ENCODE data around the gene WWC2.
"Not testable (repeated sequence)": the region's sequence is repeated elsewhere in the genome, so short reads cannot be mapped to it uniquely, and the experiment has no call there.

Gene WWC2

DNA sequence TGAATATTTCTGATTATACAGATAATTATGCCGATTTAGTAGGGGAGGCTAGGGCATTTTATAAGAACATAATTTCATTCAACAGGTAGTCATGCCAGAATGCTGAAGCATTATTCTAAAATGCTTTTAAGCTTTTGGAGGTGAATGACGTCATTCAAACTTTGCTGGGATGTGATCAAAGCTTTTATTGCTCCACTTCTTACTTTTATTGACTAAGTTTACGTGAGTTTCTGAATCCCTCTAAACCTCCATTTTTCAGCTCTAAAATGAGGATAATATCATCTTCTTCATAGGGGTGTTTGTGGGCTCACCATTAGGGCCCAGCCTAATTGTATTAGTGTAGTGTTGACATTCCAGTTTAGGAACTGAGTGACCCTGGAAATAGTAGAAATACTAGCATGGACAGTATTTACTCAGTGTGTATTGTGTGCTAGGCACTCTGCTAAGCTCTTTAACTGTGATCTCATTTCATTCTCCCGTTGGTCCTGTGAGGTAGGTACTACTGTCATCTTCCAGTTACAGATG, 3.0 kb downstream of the WWC2 start:
- DNase-seq = no peak

DNA sequence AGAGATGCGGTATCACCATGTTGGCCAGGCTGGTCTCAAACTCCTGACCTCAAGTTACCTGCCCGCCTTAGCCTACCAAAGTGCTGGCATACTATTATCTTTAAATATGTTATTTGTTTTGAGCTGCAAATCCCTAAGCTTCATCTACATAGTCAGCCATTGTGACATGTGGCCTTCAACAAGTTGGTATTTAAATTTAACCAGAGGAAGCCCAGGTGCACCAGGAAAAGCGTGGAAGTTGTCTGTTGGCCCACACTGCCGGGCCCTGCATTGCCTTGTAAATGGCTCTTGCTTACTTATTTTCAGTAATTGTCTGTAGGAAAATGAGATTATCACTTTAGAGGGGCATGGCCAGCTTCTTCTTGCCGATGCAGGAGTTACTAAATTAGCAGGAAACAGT, 6.0 kb downstream of the WWC2 start:
- DNase-seq = no peak

DNA sequence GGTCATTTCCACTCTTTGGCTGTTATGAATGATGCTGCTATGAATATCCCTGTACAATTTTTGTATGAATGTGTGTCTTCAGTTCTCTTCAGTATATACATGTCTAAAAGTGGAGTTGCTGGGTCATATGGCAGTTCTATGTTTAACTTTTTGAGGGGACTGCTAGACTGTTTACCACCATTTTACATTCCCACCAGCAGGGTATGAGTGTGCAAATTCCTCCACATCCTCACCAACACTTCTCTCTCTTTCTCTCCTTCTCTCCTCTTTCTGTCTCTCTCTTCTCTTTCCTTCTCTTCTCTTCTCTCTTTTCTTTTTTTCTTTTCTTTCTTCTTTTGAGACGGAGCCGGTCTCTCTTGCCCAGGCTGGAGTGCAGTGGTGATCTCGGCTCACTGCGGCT, 7.8 kb downstream of the WWC2 start:
- DNase-seq = no peak

DNA sequence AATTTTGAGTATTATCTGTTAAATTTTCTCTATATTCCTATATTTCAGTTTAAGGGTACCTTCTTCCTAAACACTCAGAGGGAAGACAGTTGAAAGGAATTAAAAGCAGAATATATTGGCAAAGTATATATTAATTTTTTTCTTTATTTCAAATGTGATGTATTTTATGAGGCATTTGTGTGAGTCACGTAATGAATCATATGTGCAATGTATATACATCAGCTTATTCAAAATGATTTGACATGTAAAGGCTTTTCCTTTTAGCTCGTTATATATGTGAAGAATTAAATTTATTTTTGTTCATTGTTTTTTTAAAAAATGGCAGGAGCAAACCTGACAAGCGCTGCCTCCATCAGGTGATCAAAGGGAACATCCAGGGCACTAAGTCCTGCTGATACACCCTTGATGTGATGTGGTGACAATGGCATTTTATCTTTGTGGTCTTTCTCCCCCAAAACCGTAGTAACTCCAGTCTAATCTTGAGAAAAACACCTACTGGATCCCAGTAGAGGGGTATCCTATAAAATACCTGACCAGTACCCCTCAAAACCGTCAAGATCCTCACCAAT, 8.9 kb downstream of the WWC2 start:
- DNase-seq = no peak

DNA sequence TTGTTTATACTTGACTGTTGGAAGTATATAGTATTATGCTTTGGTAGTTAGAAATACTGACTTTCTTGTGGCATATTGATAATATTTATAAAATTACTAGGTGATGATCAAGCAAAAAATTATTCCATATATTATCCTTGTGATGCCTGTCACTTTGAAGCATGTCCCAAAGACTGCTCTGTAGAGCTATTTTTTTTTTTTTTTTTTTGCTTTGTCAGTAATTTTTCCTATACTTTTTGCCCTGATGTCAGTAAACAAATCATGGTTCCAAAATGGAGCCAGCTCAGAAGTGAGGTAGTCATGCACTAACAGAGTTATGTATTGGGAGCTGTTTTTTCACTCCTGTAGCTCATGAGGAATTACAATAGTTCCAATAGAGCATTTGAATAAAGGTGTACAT, 11.2 kb downstream of the WWC2 start:
- no peak for DNase-seq

DNA sequence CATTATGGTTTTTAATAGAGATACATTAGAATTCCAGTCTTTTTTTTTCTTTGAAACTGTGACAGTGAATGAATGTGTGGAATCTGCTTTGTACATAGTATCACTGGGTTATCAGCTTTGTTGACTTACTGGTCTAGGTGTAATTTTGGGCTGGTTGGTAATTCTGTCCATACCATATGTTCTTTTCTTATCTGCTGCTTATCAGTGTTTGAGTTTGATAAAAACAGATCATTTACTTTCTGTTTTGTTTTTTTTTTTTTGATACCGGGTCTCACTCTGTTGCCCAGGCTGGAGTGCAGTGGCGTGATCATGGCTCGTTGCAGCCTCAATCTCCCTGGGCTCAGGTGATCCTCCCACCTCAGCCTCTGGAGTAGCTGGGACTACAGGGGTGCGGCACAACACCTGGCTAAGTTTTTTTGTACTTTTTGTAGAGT, 12.4 kb downstream of the WWC2 start:
- no peak for DNase-seq

DNA sequence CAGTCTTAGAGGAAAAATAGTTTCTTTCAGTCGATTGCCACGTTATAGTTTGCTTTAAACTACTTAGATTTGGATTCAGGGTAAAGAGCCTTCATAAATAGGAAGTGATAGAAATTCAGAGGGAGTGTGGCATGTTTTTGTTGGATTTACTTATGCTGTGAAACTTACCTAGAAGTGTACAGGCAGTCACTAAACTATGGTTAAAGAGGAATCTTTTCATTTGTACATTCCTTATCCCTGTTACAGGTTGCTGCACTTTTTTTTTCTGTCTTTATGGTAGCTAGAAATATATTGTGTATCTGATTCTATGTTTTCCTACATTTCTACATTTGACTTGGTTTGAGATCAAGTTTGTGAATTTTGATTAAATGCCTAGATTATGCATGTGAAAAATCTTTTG, 19.1 kb downstream of the WWC2 start:
- DNase-seq = no peak

DNA sequence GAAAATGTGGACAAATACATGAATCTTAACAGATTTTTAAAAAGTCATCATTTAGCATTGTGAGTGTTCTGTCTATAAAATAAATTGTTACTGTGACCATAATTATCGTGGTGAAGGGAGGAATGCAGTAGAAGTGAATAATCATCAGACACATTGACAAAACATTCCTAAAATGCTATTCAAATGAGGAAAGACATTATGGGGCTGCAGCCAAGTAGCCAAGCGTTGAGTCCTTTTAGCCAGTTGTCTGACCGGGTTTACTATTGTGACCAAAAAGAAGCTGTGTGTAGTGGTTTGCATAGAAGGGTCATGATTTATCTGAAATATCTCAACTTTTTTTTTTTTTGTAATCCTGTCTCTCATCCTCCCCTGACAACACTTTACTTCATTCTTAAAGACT, 19.5 kb downstream of the WWC2 start:
- DNase-seq = no peak

DNA sequence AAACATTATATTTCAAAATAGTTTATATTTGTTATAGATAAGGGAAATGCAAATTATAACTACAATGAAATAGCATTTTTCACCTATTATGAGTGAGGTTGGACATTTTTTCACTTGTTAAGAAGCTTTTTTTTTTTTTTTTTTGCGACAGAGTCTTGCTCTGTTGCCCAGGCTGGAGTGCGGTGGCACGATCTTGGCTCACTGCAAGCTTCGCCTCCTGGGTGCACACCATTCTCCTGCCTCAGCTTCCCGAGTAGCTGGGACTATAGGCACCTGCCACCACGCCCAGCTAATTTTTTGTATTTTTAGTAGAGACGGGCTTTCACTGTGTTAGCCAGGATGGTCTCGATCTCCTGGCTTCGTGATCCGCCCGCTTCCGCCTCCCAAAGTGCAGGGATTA, 22.6 kb downstream of the WWC2 start:
- DNase-seq = not testable (repeated sequence)

DNA sequence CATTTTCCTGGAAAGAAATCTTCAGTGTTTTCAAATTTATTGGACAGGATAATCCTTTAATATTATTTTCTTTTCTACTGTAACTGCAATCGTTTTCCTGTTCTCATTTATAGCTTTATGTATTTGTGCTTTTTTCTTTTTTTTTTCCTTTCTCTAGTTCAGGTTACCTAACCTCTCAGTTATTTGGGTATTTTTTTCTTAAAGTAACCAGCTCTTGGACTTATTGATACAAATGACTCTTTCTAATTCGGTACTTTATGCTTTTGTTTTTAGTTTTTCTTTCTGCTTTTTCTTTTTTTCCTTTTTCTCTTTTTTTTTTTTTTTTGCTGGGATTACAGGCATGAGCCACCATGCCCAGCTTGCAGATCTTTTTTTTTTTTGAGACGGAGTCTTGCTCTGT, 25.2 kb downstream of the WWC2 start:
- DNase-seq = no peak

DNA sequence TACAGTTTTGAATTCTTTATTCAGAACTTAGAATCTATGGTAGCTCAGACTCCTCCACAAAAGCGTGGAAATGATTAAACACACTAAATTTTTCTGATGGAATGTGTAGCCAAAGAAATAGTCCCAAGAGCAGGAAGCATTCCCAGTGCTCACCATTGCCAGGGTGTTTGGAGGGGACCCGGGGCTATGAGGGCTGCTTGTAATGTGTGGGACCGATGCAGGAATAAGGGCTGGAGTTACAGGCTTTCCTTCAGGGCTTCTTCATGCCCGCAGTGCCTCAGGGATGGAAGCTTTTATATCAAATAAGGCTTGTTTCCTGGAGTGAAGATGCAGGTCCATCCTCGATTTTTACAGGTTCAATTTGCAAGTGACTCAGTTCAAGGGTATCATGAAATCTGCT, 25.8 kb downstream of the WWC2 start:
- no peak for DNase-seq

DNA sequence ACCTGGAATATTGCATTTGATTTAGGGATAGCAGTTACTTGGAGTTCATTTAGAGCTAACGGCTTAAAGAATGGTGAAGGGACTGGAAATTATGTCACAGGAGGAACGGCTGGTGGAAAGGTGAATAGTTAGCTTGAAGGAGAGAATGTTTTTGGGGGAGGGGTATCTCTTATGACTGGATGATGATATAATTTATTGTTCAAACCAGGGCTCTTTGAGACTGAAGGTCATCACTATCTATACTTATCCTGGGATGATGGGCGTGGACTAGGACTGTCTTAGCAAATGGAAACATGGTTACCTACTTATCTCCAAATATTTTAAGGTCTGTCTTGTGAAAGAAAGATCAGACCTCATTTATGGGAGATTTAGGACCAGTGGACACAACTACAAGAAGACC, 30.1 kb downstream of the WWC2 start:
- no peak for DNase-seq

DNA sequence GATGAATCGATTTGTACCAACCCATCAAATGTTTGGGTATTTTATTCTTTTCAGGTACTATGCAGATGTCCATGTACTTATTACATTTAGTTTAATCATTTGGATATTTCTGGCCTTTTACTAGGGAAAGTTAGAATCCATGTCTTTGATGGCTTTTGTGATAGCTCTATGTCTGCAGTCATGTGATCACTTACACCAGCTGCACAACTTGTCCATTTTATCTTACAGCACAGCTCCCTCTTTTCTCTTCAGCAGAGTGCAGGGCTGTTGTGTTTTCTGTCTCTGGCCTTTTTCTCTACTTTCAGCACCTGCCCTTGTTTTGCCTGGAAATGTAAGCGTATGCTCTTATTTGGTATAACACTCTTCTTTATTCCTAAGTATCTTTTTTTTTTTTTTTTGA, 30.6 kb downstream of the WWC2 start:
- no peak for DNase-seq

DNA sequence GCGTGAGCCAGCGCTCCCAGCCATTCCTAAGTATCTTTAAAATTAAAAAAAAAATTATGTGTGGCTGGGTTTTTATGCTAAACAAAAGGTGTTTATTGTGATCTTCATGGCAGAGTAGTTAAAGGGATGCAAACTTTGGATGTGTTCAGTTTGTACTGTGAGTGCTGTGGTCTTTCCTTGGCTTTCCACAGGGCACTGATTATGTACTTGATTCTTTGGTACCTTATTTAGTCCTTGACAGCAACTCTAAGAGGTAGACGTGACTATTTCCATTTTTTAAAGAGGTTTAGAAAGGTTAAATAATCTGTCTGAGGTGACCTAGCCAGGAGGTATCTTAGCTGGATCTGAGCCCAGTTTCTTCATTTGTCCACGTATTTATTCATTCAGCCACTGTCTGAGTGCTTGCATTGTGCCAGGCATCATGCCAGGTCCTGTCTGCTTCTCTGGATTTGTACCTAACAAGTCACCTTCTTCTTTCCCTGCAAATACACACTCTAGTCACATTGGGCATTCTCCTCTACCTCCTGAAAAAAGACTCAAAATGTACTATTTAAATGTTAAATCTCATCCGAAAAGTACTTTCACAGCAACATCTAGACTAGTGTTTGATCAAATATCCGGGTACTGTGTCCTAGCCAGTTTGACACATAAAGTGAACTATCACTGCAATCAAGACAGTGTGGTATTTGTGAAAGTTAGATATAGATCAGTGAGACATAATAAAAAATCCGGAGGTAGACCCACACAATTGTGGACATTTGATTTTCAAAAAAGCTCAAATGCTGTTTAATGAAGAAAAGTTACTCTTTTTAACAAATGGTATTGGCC, 31.5 kb downstream of the WWC2 start:
- DNase-seq = no peak

DNA sequence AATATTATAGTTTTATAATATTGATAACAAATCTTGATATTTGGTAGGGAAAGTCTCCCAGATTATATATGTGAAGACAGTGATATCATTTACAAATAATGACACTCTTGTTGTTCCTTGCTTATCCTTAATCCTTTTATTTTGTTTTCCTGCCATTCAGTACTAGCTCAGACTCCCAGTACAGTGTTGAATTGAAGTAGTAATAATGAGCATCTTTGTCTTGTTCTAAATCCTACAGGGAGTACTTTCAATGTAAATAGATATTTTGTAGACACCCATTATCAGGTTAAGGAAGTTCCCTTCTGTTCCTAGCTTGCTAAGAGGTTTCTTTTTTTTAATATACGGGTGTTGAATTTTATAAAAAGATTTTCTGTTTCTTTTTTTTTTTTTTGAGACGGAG, 33.0 kb downstream of the WWC2 start:
- DNase-seq = no peak

DNA sequence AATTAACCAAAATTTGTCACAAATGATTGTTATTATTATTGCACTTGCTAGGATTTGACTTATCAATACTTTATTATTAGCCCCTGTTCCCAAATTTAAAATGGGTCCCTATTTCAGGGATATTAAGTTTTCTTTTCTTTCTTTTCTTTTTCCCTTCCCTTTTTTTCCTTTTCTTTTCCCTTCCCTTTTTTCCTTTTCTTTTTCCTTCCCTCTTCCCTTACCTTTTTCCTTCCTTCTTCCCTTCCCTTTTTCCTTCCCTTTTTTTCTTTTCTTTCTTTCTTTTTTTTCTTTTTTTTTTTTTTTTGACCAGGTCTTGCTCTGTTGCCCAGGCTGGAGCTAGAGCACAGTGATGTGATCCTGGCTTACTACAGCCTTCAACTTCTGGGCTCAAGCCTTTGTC, 33.8 kb downstream of the WWC2 start:
- DNase-seq = no peak

DNA sequence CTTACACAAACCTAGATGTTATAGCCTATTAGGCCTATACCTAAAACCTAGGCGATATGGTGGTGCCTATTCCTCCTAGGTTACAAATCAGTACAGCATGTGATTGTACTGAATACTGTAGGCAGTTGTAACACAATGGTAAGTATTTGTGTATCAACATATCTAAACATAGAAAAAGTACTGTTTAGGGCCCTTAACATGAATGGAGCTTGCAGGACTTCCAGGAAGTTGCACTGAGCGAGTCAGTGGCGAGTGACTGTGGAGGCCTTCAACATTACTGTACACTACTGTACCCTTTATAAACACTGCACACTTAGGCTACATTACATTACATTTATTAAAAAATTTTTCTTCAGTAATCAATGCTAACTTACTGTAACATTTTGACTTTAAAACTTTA, 37.8 kb downstream of the WWC2 start:
- DNase-seq = no peak

DNA sequence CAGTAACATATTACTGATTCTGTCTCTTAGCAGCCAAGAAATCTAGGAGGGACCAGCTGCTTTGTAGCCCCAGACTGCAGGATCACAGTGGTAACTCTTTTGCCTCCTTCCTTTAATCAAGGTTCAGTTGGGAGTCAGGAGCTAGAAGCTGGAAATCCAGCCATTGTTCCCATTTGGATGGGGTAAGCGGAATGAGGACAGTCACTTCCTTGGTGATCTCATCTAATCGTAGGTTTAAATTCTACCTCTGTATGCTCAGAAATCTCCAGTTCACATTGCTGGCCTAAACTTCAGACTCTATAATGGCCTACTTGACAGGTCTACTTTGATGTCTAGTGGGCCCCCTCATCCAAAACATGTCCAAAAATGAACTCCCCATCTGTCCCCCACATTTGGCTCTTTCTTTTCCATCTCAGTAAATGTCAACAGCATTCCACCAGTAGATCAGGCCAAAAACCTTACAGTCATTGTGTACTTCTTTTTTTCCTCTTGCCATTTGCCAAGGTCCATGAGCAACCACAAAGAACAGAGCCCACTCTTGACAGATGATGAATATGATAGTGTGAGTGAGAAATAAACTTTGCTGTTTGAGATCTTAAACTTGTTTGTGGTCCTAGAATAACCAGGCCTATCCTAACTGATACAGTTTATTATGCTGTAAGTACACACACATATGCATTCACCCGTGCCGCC, 40.1 kb downstream of the WWC2 start:
- no peak for DNase-seq

DNA sequence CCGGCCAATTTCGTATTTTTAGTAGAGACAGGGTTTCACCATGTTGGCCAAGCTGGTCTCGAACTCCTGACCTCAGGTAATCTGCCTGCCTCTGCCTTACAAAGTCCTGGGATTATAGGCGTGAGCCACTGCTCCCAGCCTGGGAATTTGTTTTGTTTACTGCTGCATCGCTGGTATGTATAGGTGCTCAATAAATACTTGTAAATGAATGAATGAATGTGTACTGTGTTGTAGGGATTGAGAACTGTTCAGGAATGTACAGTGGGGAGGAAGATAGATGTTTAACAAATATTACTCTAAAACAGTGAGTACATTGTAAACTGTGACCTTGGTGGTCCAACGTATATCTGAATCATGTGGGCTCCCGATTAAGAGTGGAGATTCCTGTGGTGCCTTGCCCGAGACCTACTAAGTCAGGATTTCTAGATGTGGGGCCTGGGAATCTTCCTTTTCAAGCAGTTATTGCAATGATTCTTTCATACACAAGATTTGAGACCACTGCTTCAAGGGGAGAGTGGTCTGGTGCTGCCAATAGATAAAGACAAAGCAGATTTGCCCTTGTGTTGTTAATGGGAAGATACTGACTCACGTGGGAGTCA, 41.0 kb downstream of the WWC2 start:
- no peak for DNase-seq

DNA sequence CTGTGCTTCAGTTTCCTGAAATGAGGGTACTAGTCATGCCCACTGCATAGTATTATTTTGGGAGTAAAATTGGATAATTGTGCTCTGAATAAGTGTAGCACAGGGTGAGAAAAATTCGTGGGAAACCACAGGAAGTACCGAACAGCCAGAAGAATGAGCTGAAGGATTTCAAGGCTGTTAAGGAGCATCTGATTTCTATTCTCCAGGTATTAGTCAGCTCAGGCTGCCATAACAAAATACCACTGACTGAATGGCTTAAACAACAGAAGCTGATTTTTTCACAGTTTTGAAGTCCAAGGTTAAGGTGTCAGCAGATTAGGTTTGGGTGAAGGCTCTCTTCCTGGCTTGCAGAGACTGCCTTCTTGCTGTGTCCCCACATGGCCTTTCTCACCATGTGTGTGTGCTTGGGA, 41.9 kb downstream of the WWC2 start:
- no peak for DNase-seq

DNA sequence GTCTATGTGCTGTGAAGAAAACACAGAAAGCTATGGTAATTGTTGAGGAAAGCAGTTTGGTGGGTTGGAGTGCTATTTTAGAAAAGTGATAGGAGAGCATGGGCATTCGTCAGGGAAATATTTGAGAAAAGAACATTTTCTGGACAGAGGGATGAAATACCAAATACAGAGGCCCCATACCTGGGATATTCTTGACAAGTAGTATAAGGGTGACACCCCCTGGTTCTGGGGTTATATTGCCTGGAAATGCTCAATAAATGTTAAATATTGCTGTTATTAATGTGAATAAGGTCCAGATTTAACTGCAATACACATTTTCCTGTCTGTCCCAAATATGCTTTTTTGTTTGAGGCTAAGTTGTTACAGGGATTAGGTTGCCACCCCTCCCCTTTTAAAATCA, 42.9 kb downstream of the WWC2 start:
- no peak for DNase-seq

DNA sequence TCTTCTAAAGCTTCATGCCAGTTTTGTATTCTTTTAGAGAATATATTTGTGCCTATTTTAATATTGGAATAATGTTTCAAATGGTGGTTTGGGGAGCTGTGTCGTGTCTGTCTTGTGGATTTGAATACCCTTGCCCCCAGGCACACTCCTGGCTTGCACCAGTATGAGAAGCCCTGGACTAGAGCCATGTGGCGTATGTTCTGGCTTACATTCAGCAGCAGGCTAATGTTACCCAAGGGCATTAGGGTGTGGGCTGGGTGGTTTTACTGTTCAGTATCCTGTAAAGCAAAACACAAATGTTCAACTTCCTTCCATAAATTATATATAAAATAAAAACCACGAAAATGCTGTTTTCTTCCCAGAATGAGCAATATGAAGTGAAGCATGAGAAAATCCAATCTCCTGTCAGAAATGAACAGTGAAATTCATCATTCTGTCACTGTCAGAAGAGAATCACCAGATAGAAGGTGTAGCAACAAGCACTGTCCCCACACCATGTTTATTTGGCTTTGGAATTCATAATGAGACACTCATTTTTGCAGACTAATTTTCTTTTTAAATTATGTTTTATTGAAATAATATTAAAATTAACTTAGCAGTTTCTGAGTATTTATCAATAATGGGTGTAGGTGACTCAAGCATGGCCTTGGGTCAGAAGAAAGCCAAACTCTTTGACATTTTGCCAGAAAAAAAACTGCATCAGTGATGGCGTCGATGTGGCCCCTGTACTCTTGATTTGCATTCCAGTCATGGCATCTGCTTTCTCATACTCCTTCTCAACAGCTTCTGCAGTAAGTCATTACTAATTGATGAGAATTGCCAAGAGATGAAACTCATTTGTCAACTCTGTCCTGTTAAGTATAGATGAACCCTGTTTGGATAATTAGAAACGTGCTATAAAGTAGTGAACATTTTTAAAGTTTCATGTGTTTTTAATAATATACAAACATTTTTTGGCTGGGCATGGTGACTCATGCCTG, 43.8 kb downstream of the WWC2 start:
- no peak for DNase-seq
